Endodermal cell (in vitro differentiated cells): Measurements from ENCODE around the gene SLC25A11. TPM values are rescaled to one million over a fixed set of nuclear protein-coding genes. Genes with fewer than 3 reads are reported as not detected.

Source experiments
- DNase-seq: peaks from one replicate; pipeline ENCODE4 v3.0.0-alpha.2; 2017
- H3K27ac ChIP-seq: 2 replicates; pipeline ENCODE4 v1.5.1; 2013; ENCODE audit warnings: mild to moderate bottlenecking, low read depth, low read length, moderate library complexity
- H3K27me3 ChIP-seq: 2 replicates; pipeline ENCODE4 v1.6.1; 2013; ENCODE audit warnings: mild to moderate bottlenecking, low read length, moderate library complexity; ENCODE audit not compliant: insufficient read depth, control insufficient read depth, poor library complexity, severe bottlenecking
- H3K36me3 ChIP-seq: 2 replicates; pipeline ENCODE4 v1.7.0; 2013; ENCODE audit warnings: mild to moderate bottlenecking, low read length, moderate library complexity; ENCODE audit not compliant: control insufficient read depth, insufficient read depth
- H3K4me1 ChIP-seq: one replicate; pipeline ENCODE4 v1.7.0; 2013; ENCODE audit warnings: low read length; ENCODE audit not compliant: control insufficient read depth, insufficient read depth
- H3K4me3 ChIP-seq: 2 replicates; pipeline ENCODE4 v1.5.1; 2013; ENCODE audit warnings: mild to moderate bottlenecking, low read length, moderate library complexity
- H3K9ac ChIP-seq: 2 replicates; pipeline ENCODE4 v1.6.1; 2013; ENCODE audit warnings: mild to moderate bottlenecking, low read length, moderate library complexity; ENCODE audit not compliant: poor library complexity, severe bottlenecking; ENCODE audit errors: extremely low read depth
- H3K9me3 ChIP-seq: 2 replicates; pipeline ENCODE4 v1.6.1; 2013; ENCODE audit warnings: mild to moderate bottlenecking, low read length, moderate library complexity; ENCODE audit not compliant: control insufficient read depth
- H3K27ac Mint-ChIP-seq: 2 replicates; pipeline ENCODE4 v1.8.0; 2020; ENCODE audit warnings: mixed read lengths
- H3K27me3 Mint-ChIP-seq: 2 replicates; pipeline ENCODE4 v1.8.0; 2021; ENCODE audit warnings: mild to moderate bottlenecking, mixed read lengths; ENCODE audit not compliant: insufficient read depth
- H3K36me3 Mint-ChIP-seq: 2 replicates; pipeline ENCODE4 v1.8.0; 2020; ENCODE audit warnings: low read depth, mixed read lengths
- H3K4me1 Mint-ChIP-seq: 2 replicates; pipeline ENCODE4 v1.8.0; 2020; ENCODE audit warnings: mixed read lengths
- H3K4me3 Mint-ChIP-seq: 2 replicates; pipeline ENCODE4 v1.8.0; 2020; ENCODE audit warnings: mild to moderate bottlenecking, moderate library complexity, mixed read lengths
- H3K9me3 Mint-ChIP-seq: 2 replicates; pipeline ENCODE4 v1.8.0; 2020; ENCODE audit warnings: mild to moderate bottlenecking, mixed read lengths
- CTCF ChIP-seq: fragments of 200-600 bp; sonication (generic); conservative IDR thresholded peaks from 2 replicates; pipeline ENCODE4 v1.5.0; 2021; ENCODE audit warnings: antibody characterized with exemption, mild to moderate bottlenecking
- WGBS, 2 experiments: methylation state at CpG; one replicate each; pipeline versions ENCODE4 v1.1.5 to v1.1.7; 2013; ENCODE audit warnings: missing lambda C conversion rate in 2 of 2, mixed read lengths in 1 of 2; ENCODE audit not compliant: insufficient coverage in 1 of 2, insufficient read length in 1 of 2; 5-methylcytosine and 5-hydroxymethylcytosine counted together
- total RNA-seq, 2 donors: library from RNA; stranded (reverse); fragmentation: NEBNext Ultra II Directional in 1 of 2; extraction: Animal tissue kit (Norgen Biotek cat#: 25700) in 1 of 2; gene quantifications; 2 replicates in 1 of 2; 3 replicates in 1 of 2; pipeline ENCODE4 v1.2.1, GENCODE V29; 2021

Gene SLC25A11
- total RNA-seq, 2 donors from 2014 or later, result 59.9 to 76.9 TPM

GRCh38 chr17:4966844-4967538, 27.1 kb upstream of the SLC25A11 start:
- peak overlapping the region; percentile 79 for H3K9ac ChIP-seq
- H3K9me3 ChIP-seq, result peaks cover 5% of the 10 kb centered on the region
- H3K4me1 ChIP-seq, result peaks cover 6% of the 10 kb centered on the region
- peak overlapping the region; percentile 95 for H3K27ac ChIP-seq
- DNase-seq, result peak; percentile 100
- Mint-ChIP-seq H3K27ac (no peak overlapping the region), H3K4me3 (no peak overlapping the region), H3K4me1 (peaks cover 18% of the 10 kb centered on the region), H3K9me3 (peaks cover 12% of the 10 kb centered on the region), H3K36me3 (peaks cover 31% of the 10 kb centered on the region), H3K27me3 (no peaks in the 10 kb centered on the region)
- WGBS, 2 experiments, result 0 to 2% methylated on average over 14 to 42 of the region's 42 CpGs
- TF ChIP-seq CTCF, result no peak
- peak overlapping the region; percentile 90 for H3K4me3 ChIP-seq
- no peaks in the 10 kb centered on the region for H3K27me3 ChIP-seq
- H3K36me3 ChIP-seq, result peaks cover 42% of the 10 kb centered on the region

DNA sequence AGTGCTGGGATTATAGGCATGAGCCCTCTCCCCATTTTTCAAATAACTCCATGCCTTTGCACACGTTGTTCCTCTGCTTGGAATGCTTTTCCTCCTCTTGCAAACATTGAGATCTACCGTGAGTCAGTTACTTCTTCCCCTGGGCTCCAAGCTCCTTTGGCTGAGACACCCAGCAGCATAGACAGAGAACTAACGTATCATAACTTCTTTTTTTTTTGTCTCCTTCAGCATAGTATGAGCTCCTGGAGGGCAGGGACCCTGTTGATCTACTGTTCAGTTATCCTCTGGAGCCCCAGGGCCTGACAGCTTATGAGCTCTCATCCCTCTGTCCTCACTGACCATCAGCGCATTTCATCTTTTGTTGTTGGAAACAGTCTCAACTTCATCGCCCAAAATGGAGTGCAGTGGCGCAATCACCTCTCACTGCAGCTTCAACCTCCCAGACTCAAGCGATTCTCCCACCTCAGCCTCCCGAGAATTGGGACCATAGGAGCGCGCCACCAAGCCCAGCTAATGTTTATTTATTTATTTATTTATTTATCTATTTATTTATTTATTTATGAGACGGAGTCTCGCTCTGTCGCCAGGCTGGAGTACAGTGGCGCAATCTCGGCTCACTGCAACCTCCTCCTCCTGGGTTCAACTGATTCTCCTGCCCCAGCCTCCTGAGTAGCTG, 25.6 kb upstream of the SLC25A11 start:
- Histone ChIP-seq H3K9ac (no peak overlapping the region), H3K36me3 (peaks cover 34% of the 10 kb centered on the region), H3K4me3 (no peak overlapping the region), H3K27ac (no peak overlapping the region), H3K9me3 (peaks cover 5% of the 10 kb centered on the region), H3K4me1 (peaks cover 6% of the 10 kb centered on the region), H3K27me3 (no peaks in the 10 kb centered on the region)
- WGBS, 2 experiments, result 95 to 96% methylated on average over 8 to 12 of the region's 15 CpGs
- TF ChIP-seq CTCF, result no peak
- H3K9me3 Mint-ChIP-seq, result peaks cover 12% of the 10 kb centered on the region
- peaks cover 21% of the 10 kb centered on the region for H3K4me1 Mint-ChIP-seq
- peaks cover 29% of the 10 kb centered on the region for H3K36me3 Mint-ChIP-seq
- DNase-seq, result no peak
- H3K4me3 Mint-ChIP-seq, result no peak overlapping the region
- H3K27me3 Mint-ChIP-seq, result no peaks in the 10 kb centered on the region
- H3K27ac Mint-ChIP-seq, result peak overlapping the region; percentile 55

DNA sequence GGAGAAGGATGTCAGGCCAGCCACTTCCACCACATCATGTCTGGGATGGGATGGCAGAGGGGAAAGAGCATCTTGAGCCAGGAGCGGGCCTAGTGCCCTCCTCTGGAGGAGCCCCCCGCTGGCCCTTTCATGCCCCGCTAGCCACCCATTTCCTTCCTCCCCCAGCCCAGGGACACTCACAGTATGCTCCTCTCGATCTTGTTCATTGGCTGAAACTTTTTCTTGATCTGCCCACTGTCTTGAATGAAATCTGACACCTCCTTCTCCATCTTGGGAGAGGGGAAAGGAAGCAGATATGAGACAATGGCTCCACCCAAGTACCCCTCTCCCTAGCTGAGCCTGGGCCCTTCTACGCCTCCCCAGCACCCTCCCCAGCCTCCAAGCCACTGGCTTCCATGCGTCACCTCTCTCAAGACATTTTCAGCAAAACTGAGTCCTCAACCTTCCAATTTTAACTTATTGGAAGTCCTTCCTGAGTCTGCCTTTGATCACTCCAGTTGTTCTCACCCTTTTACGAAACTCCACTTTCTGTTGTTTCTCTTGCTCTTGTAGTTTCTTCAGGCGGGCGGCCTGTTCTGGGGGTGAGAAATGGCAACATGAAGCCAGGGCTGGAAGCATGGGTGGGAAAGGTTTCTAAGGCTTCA, 20.6 kb upstream of the SLC25A11 start:
- H3K36me3 ChIP-seq, result peaks cover 11% of the 10 kb centered on the region
- no peak for TF ChIP-seq CTCF
- Mint-ChIP-seq H3K4me1 (peaks cover 11% of the 10 kb centered on the region), H3K27ac (no peak overlapping the region), H3K4me3 (no peak overlapping the region), H3K36me3 (peaks cover 34% of the 10 kb centered on the region), H3K27me3 (no peaks in the 10 kb centered on the region), H3K9me3 (peaks cover 3% of the 10 kb centered on the region)
- H3K27ac ChIP-seq, result peak overlapping the region; percentile 29
- peaks cover 4% of the 10 kb centered on the region for H3K9me3 ChIP-seq
- H3K4me3 ChIP-seq, result no peak overlapping the region
- no peaks in the 10 kb centered on the region for H3K4me1 ChIP-seq
- H3K27me3 ChIP-seq, result no peaks in the 10 kb centered on the region
- WGBS, 2 experiments, result 86 to 91% methylated on average over 3 to 9 of the region's 9 CpGs
- H3K9ac ChIP-seq, result no peak overlapping the region
- peak; percentile 68 for DNase-seq
